HepG2 (cell line): ENCODE results near the gene ANKRD12. TPM values are rescaled to one million over a fixed set of nuclear protein-coding genes. Genes with fewer than 3 reads are reported as not detected.

Experiments
- ATAC-seq: fragments of 200-7000 bp; cut with Tn5 transposase; 3 replicates; pipeline ENCODE4 v1.9.1; 2020; ENCODE audit warnings: mild to moderate bottlenecking, moderate library complexity
- BruUV-seq: library from RNA; stranded (reverse); fragments of 400-500 nt; replicated peaks from 2 replicates; lab custom pipeline; 2021; lab: Mats Ljungman, UMichigan
- CTCF ChIA-PET: fragments of 300-600 bp; formaldehyde crosslinking; extraction: SDS; loops from one replicate; lab custom pipeline; 2021; ENCODE audit warnings: low total read pairs, inconsistent platforms, low intra/inter-chr PET ratio; lab: Yijun Ruan, JAX
- POLR2A ChIA-PET: fragments of 350-600 bp; sonication (Branson Sonifier 250); formaldehyde crosslinking; loops from one replicate; lab custom pipeline; 2020; ENCODE audit warnings: antibody characterized with exemption, inconsistent platforms; lab: Yijun Ruan, JAX
- DNase-seq: peaks from one replicate; pipeline ENCODE4 v3.0.0-alpha.2; 2015; ENCODE audit warnings: low spot score
- FAIRE-seq: peaks from 3 replicates; lab custom pipeline; 2011; peaks lifted over from hg19 to GRCh38; lab: Jason Lieb, UNC
- H2AFZ ChIP-seq: one replicate; pipeline ENCODE4 v1.6.1; 2011; ENCODE audit warnings: low read length, inconsistent platforms
- H3K27ac ChIP-seq: fragments of 300-600 bp; 3 replicates; pipeline ENCODE4 v1.8.0; 2011; ENCODE audit warnings: mixed run types, mild to moderate bottlenecking, mixed read lengths, low read length, inconsistent platforms; ENCODE audit not compliant: insufficient read depth; ENCODE audit errors: extremely low read length
- H3K27me3 ChIP-seq, 2 experiments: fragments of 200-600 bp in 1 of 2; 2 replicates in 1 of 2; 3 replicates in 1 of 2; pipeline versions ENCODE4 v1.6.0 to v1.8.0; 2011; ENCODE audit warnings: low read length in 2 of 2, mild to moderate bottlenecking in 2 of 2, moderate library complexity in 2 of 2, inconsistent platforms in 1 of 2; ENCODE audit not compliant: insufficient read depth in 2 of 2, control insufficient read depth in 1 of 2
- H3K36me3 ChIP-seq, 2 experiments: fragments of 200-600 bp in 1 of 2; replicated peaks in 1 of 2; 2 replicates in 1 of 2; 3 replicates in 1 of 2; pipeline versions ENCODE4 v1.5.1 to v1.8.0; 2011; ENCODE audit warnings: low read length in 2 of 2, inconsistent platforms in 1 of 2; ENCODE audit not compliant: insufficient read depth in 2 of 2, control insufficient read depth in 1 of 2
- H3K4me1 ChIP-seq: 2 replicates; pipeline ENCODE4 v1.5.1; 2012; ENCODE audit warnings: low read length, inconsistent platforms; ENCODE audit not compliant: insufficient read depth
- H3K4me2 ChIP-seq: 2 replicates; pipeline ENCODE4 v1.6.0; 2011; ENCODE audit warnings: low read depth, low read length, inconsistent platforms
- H3K4me3 ChIP-seq, 3 experiments: fragments of 200-600 bp in 1 of 3; sonication (generic), shearing (Covaris generic) in 1 of 3; replicated peaks in 1 of 3; 2 replicates each; pipeline ENCODE4 v1.5.1; 2011 to 2016; ENCODE audit warnings: low read length in 3 of 3, inconsistent platforms in 2 of 3, low read depth in 2 of 3, mild to moderate bottlenecking in 2 of 3, control low read depth in 1 of 3, mixed read lengths in 1 of 3; ENCODE audit not compliant: insufficient read depth in 1 of 3
- H3K79me2 ChIP-seq: one replicate; pipeline ENCODE4 v1.6.1; 2011; ENCODE audit warnings: low read length, inconsistent platforms; ENCODE audit not compliant: insufficient read depth
- H3K9ac ChIP-seq: 2 replicates; pipeline ENCODE4 v1.6.0; 2011; ENCODE audit warnings: mild to moderate bottlenecking, low read depth, low read length, inconsistent platforms; ENCODE audit not compliant: insufficient read depth
- H3K9me3 ChIP-seq: 2 replicates; pipeline ENCODE4 v1.5.1; 2012; ENCODE audit warnings: mild to moderate bottlenecking, low read length
- H4K20me1 ChIP-seq: 2 replicates; pipeline ENCODE4 v1.6.0; 2011; ENCODE audit warnings: inconsistent platforms, mild to moderate bottlenecking, low read length, moderate library complexity; ENCODE audit not compliant: insufficient read depth
- CBX1 ChIP-seq: IDR thresholded peaks from one replicate; pipeline ENCODE4 v1.6.1; 2016; ENCODE audit warnings: antibody characterized with exemption, low read depth
- FOXP1 ChIP-seq, 2 experiments: fragments of 450-650 bp in 1 of 2; IDR thresholded peaks; 2 replicates each; pipeline ENCODE4 v1.6.1; 2017 to 2018; ENCODE audit warnings: antibody characterized with exemption in 1 of 2
- MAFG ChIP-seq: sonication (generic); formaldehyde crosslinking; IDR thresholded peaks from 2 replicates; pipeline ENCODE4 v1.5.1; 2020; ENCODE audit warnings: mild to moderate bottlenecking, missing genetic modification reagents
- NFIB ChIP-seq: sonication (generic); formaldehyde crosslinking; IDR thresholded peaks from 2 replicates; pipeline ENCODE4 v1.9.0; 2021; ENCODE audit warnings: missing genetic modification reagents, mild to moderate bottlenecking, borderline replicate concordance
- POLR2G ChIP-seq: fragments of 200-400 bp; formaldehyde crosslinking; IDR thresholded peaks from 2 replicates; pipeline ENCODE4 v1.6.1; 2018; ENCODE audit warnings: mild to moderate bottlenecking, low read depth, low read length, moderate library complexity
- XRCC5 ChIP-seq: fragments of 200-400 bp; formaldehyde crosslinking; optimal IDR thresholded peaks from 2 replicates; pipeline ENCODE3; 2017; ENCODE audit warnings: mild to moderate bottlenecking, low read length
- ZNF17 ChIP-seq: sonication (generic); formaldehyde crosslinking; IDR thresholded peaks from 2 replicates; pipeline ENCODE4 v1.5.0; 2020; ENCODE audit warnings: mild to moderate bottlenecking, missing genetic modification reagents
- ZNF180 ChIP-seq: sonication (generic); formaldehyde crosslinking; IDR thresholded peaks from 2 replicates; pipeline ENCODE4 v1.4.0; 2020; ENCODE audit warnings: low read depth, missing genetic modification reagents, borderline replicate concordance
- ZNF224 ChIP-seq: sonication (generic); formaldehyde crosslinking; IDR thresholded peaks from 2 replicates; pipeline ENCODE4 v1.5.0; 2020; ENCODE audit warnings: mild to moderate bottlenecking, missing genetic modification reagents
- ZNF414 ChIP-seq: sonication (generic); formaldehyde crosslinking; IDR thresholded peaks from 2 replicates; pipeline ENCODE4 v1.5.0; 2020; ENCODE audit warnings: missing genetic modification reagents
- ZNF614 ChIP-seq: IDR thresholded peaks from 2 replicates; pipeline ENCODE4 v1.6.1; 2018; ENCODE audit warnings: missing biosample characterization, missing genetic modification reagents, inconsistent platforms, borderline replicate concordance
- ZSCAN25 ChIP-seq: sonication (generic); formaldehyde crosslinking; IDR thresholded peaks from 2 replicates; pipeline ENCODE4 v1.8.0; 2022; ENCODE audit warnings: mild to moderate bottlenecking, missing genetic modification reagents
- WGBS: methylation state at CpG from one replicate; pipeline ENCODE4 v1.1.6; 2017; ENCODE audit warnings: low lambda C conversion rate; 5-methylcytosine and 5-hydroxymethylcytosine counted together
- in situ Hi-C: cut with HindIII; loops from 2 replicates; pipeline ENCODE4 v1.10.0; 2017; ENCODE audit warnings: low pct_unique_long_range_greater_than_20kb; ENCODE audit not compliant: extremely low pct_ligation_motif_present
- intact Hi-C: fragments of 100-400 bp; cut with micrococcal nuclease; formaldehyde crosslinking; loops from one replicate; pipeline ENCODE4 v1.10.0; 2022; ENCODE audit not compliant: unreplicated experiment
- polyA plus RNA-seq, 8 experiments: library from polyadenylated mRNA; depleted of rRNA in 3 of 8; stranded (reverse) in 7 of 8; unstranded in 1 of 8; fragments of >200 nt; fragmentation: Illumina TruSeq in 4 of 8; extraction: Trizol in 4 of 8; gene quantifications; 2 replicates each; pipeline versions ENCODE4 v1.2.1 to v1.2.3, GENCODE V29; 2011 to 2016; ENCODE audit warnings: low read depth in 4 of 8, missing spikeins in 1 of 8, mixed read lengths in 1 of 8; ENCODE audit not compliant: insufficient read depth in 1 of 8
- total RNA-seq, 5 experiments: library from RNA; depleted of rRNA; stranded (reverse); fragments of >200 nt; fragmentation: Illumina TruSeq; extraction: Trizol; gene quantifications; 2 replicates each; pipeline ENCODE4 v1.2.3, GENCODE V29; 2016; ENCODE audit warnings: low read depth in 1 of 5
- TF ChIP-seq, protein P1 (sequence below): IDR thresholded peaks from 2 replicates; pipeline ENCODE4 v1.6.1; 2016; ENCODE audit warnings: control low read depth
- TF ChIP-seq, protein P2 (sequence below): sonication (generic); formaldehyde crosslinking; IDR thresholded peaks from 2 replicates; pipeline ENCODE4 v1.4.0; 2020; ENCODE audit warnings: missing genetic modification reagents, borderline replicate concordance

Gene ANKRD12
- total and polyA plus RNA-seq, 2 of the 13 experiments (the other 11 are each of a cell fraction or from before 2014, with no cell fraction given), result 6.0 to 23.2 TPM

DNA sequence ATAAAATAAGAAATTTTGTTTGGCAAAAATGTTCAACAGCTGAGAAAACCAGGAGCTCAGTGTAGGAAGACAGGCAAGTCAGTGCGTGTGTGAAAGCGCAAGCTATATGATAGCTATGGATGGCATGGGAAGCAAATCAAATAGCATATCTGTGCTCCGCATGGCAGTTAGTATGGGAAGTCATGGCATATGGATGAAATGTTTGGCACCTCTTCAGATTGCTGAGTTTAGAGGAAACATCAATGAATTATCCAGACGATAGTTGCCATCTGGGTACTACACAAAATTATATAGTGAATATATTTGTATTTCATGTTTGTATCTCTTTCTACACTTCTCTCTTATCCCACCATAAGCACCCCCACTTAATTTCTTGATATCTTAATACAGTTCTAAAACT, 112.1 kb downstream of the ANKRD12 start:
- POLR2A ChIA-PET, result no interaction called here
- no peak for DNase-seq
- no peak for TF ChIP-seq POLR2G
- TF ChIP-seq ZNF414 (CRISPR knock-in tag), result no peak
- TF ChIP-seq FOXP1 (IDR thresholded peaks at IDR 0.05), result no peak
- TF ChIP-seq FOXP1 (CRISPR knock-in tag; IDR thresholded peaks at IDR 0.05), result no peak
- TF ChIP-seq, all 625 proteins: peak for 0
- CTCF ChIA-PET, result no interaction called here
- in situ Hi-C loops (no loop called here), intact Hi-C loops (no loop called here)
- H3K4me3 ChIP-seq, result no peak overlapping the region
- peaks cover 1 to 3% of the 10 kb centered on the region in 2 experiments; a peak in 1 of 5 replicates for H3K36me3 ChIP-seq
- H3K4me2 ChIP-seq, result no peak overlapping the region
- ATAC-seq (no peak), FAIRE-seq (no peak)
- 99% methylated on average over 4 of the region's 4 CpGs for WGBS
- no peak overlapping the region for H2AFZ ChIP-seq
- H3K79me2 ChIP-seq, result no peaks in the 10 kb centered on the region
- H4K20me1 ChIP-seq, result no peaks in the 10 kb centered on the region
- no peaks in the 10 kb centered on the region for H3K4me1 ChIP-seq
- BruUV-seq, result no TSS peak
- no peak overlapping the region for H3K9ac ChIP-seq
- H3K27ac ChIP-seq, result no peak overlapping the region
- no peaks in the 10 kb centered on the region for H3K27me3 ChIP-seq
- no peaks in the 10 kb centered on the region for H3K9me3 ChIP-seq

DNA sequence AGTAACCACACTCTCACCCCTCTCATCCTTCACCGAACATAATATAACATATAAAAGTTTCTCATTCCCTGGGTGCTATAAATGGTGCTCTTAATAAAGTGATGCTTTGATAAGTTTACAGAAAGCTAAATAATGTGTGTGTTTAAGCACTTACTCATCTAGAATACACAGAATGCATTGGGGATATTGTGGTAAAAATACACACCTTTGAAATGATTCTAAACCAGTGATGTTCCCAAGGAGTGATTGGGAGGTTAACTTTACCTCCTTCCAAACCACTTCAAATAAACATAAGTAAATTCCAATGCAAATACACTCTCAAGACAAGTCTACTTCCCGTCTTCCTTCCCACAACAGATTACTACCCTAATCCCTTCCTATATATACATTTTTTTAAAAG, 112.7 kb downstream of the ANKRD12 start:
- CTCF ChIA-PET, result no interaction called here
- intact Hi-C loops, result no loop called here
- POLR2A ChIA-PET, result no interaction called here
- TF ChIP-seq ZSCAN25 (CRISPR knock-in tag) (no peak), NFIB (CRISPR knock-in tag) (no peak), CBX1 (no peak), ZNF224 (no peak), ZNF17 (CRISPR knock-in tag) (no peak), MAFG (CRISPR knock-in tag) (no peak), ZNF180 (CRISPR knock-in tag) (no peak), ZNF614 (CRISPR knock-in tag) (no peak), XRCC5 (no peak)
- TF ChIP-seq, protein P1, sequence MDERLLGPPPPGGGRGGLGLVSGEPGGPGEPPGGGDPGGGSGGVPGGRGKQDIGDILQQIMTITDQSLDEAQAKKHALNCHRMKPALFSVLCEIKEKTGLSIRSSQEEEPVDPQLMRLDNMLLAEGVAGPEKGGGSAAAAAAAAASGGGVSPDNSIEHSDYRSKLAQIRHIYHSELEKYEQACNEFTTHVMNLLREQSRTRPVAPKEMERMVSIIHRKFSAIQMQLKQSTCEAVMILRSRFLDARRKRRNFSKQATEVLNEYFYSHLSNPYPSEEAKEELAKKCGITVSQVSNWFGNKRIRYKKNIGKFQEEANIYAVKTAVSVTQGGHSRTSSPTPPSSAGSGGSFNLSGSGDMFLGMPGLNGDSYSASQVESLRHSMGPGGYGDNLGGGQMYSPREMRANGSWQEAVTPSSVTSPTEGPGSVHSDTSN, result no peak
- TF ChIP-seq, protein P2, sequence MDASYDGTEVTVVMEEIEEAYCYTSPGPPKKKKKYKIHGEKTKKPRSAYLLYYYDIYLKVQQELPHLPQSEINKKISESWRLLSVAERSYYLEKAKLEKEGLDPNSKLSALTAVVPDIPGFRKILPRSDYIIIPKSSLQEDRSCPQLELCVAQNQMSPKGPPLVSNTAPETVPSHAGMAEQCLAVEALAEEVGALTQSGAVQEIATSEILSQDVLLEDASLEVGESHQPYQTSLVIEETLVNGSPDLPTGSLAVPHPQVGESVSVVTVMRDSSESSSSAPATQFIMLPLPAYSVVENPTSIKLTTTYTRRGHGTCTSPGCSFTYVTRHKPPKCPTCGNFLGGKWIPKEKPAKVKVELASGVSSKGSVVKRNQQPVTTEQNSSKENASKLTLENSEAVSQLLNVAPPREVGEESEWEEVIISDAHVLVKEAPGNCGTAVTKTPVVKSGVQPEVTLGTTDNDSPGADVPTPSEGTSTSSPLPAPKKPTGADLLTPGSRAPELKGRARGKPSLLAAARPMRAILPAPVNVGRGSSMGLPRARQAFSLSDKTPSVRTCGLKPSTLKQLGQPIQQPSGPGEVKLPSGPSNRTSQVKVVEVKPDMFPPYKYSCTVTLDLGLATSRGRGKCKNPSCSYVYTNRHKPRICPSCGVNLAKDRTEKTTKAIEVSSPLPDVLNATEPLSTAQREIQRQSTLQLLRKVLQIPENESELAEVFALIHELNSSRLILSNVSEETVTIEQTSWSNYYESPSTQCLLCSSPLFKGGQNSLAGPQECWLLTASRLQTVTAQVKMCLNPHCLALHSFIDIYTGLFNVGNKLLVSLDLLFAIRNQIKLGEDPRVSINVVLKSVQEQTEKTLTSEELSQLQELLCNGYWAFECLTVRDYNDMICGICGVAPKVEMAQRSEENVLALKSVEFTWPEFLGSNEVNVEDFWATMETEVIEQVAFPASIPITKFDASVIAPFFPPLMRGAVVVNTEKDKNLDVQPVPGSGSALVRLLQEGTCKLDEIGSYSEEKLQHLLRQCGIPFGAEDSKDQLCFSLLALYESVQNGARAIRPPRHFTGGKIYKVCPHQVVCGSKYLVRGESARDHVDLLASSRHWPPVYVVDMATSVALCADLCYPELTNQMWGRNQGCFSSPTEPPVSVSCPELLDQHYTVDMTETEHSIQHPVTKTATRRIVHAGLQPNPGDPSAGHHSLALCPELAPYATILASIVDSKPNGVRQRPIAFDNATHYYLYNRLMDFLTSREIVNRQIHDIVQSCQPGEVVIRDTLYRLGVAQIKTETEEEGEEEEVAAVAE (CRISPR knock-in tag), result no peak

More for the DNA sequence above, 112.7 kb downstream of the ANKRD12 start:
- in situ Hi-C loops, result no loop called here
- Histone ChIP-seq H2AFZ (no peak overlapping the region), H3K9ac (no peak overlapping the region), H3K9me3 (no peaks in the 10 kb centered on the region), H3K4me2 (no peak overlapping the region), H3K4me1 (no peaks in the 10 kb centered on the region), H4K20me1 (no peaks in the 10 kb centered on the region), H3K27me3 (no peaks in the 10 kb centered on the region), H3K36me3 (peaks cover 1 to 6% of the 10 kb centered on the region in 2 experiments; a peak in 1 of 5 replicates), H3K4me3 (no peak overlapping the region), H3K27ac (no peak overlapping the region), H3K79me2 (no peaks in the 10 kb centered on the region)
- BruUV-seq, result no TSS peak
- FAIRE-seq (no peak), DNase-seq (no peak), ATAC-seq (no peak)
- WGBS, result 95% methylated on average over 2 of the region's 2 CpGs
